Heart right ventricle (tissue), 16 donors: ENCODE results near the gene CSF3R. TPM values are rescaled to one million over a fixed set of nuclear protein-coding genes. Genes with fewer than 3 reads are reported as not detected.
A peak's percentile ranks its signal among the peaks of the same experiment; 100 is the strongest.

Source experiments
- ATAC-seq, 8 donors: fragments of 200-7000 bp; cut with Tn5 transposase; one replicate each; pipeline ENCODE4 v1.9.1; 2020; ENCODE audit warnings: mild to moderate bottlenecking in 8 of 8, moderate library complexity in 8 of 8, moderate number of reproducible peaks in 1 of 8
- DNase-seq, 2 donors: peaks; one replicate each; pipeline ENCODE4 v3.0.0-alpha.2; 2020
- H3K27ac ChIP-seq, 10 donors: fragments of 200-600 bp; sonication (generic) in 2 of 10; one replicate each; pipeline versions ENCODE4 v1.5.0 to v1.8.0; 2020 to 2022; ENCODE audit warnings: mild to moderate bottlenecking in 3 of 10
- H3K27me3 ChIP-seq, 7 donors: fragments of 200-600 bp; one replicate each; pipeline ENCODE4 v1.8.0; 2021 to 2022; ENCODE audit warnings: mild to moderate bottlenecking in 2 of 7
- H3K36me3 ChIP-seq, 9 donors: fragments of 200-600 bp; sonication (generic) in 1 of 9; one replicate each; pipeline versions ENCODE4 v1.5.0 to v1.8.0; 2020 to 2022; ENCODE audit warnings: mild to moderate bottlenecking in 2 of 9
- H3K4me1 ChIP-seq, 9 donors: fragments of 200-600 bp; sonication (generic) in 1 of 9; one replicate each; pipeline versions ENCODE4 v1.5.0 to v1.8.0; 2020 to 2022; ENCODE audit warnings: mild to moderate bottlenecking in 4 of 9
- H3K4me3 ChIP-seq, 10 donors: fragments of 200-600 bp; sonication (generic) in 2 of 10; one replicate each; pipeline versions ENCODE4 v1.5.0 to v1.8.0; 2020 to 2022; ENCODE audit warnings: mild to moderate bottlenecking in 7 of 10, moderate library complexity in 2 of 10
- H3K9me3 ChIP-seq, 11 donors: fragments of 200-600 bp in 10 of 11; sonication (generic) in 2 of 11; one replicate each; pipeline versions ENCODE4 v1.5.0 to v1.8.0; 2013 to 2022; ENCODE audit warnings: mild to moderate bottlenecking in 2 of 11, control low read depth in 1 of 11, moderate library complexity in 1 of 11
- CTCF ChIP-seq, 9 donors: fragments of 200-600 bp; sonication (generic) in 2 of 9; IDR thresholded peaks; one replicate each; pipeline versions ENCODE4 v1.5.0 to v1.8.0; 2021 to 2022; ENCODE audit warnings: antibody characterized with exemption in 9 of 9, mild to moderate bottlenecking in 5 of 9, moderate library complexity in 1 of 9
- WGBS, 2 donors: extraction: QIAGEN DNeasy Blood & Tissue Kit; methylation state at CpG; one replicate each; pipeline ENCODE4 v1.1.7; 2013; ENCODE audit warnings: inconsistent platforms in 1 of 2; 5-methylcytosine and 5-hydroxymethylcytosine counted together
- intact Hi-C, 10 donors: fragments of 100-400 bp; cut with DNase I; formaldehyde crosslinking; loops; one replicate each; pipeline versions ENCODE4 v1.11.1 to v1.14.2; 2022
- polyA plus RNA-seq, 2 donors: library from polyadenylated mRNA; stranded (reverse); fragments of 200-250 nt; gene quantifications; one replicate each; pipeline ENCODE4 v1.2.3, GENCODE V29; 2013
- total RNA-seq, 10 donors: library from RNA; stranded (reverse); fragmentation: NEBNext Ultra II Directional in 3 of 10; extraction: Animal tissue kit (Norgen Biotek cat#: 25700) in 3 of 10; gene quantifications; one replicate each; pipeline versions ENCODE4 v1.2.1 to v1.2.4, GENCODE V29; 2021 to 2023
- donor health status: Arrhythmogenic right ventricular cardiomyopathy.
- donor health status: ischemic (EF 13 %, LVEDD 7.1; RV severe dilation, severe dysfunction).
- donor health status: healthy with polysubstance abuse.
- donor health status: DM: no; HTN: yes; CAD: no.
- donor health status: DM: no; HTN: no; CAD: no.
- donor health status: ischemic (EF 25% LVEDD 6.9; RV normal size, moderate dysfunction).
- donor health status: ischemic (EF 25% LVEDD 5.7; RV mildly dilated, moderate dysfunction).
- donor health status: healthy.
- donor health status: DM: yes; HTN: yes; CAD: no.
- donor health status: Ischemic cardiomyopathy.
- donor health status: ischemic (EF 35%, LVEDD 5.7; RV mildly dilated, moderate dysfunction).
- donor health status: nonischemic (EF 11% LVEDD 7.7; RV severe dilation, severe dysfunction).
- donor health status: DM: yes; HTN: yes; CAD: no.
- donor health status: PGD.
- donor health status: ischemic (EF 29% LVEDD 5.4; RV normal size, mild dysfunction).
- donor health status: nonischemic (EF 23%, LVEDD 6.1; RV moderate dilation, normal function).

The CSF3R gene
- total and polyA plus RNA-seq, 12 donors, result 1.8 to 13.9 (median 4.2) TPM

DNA sequence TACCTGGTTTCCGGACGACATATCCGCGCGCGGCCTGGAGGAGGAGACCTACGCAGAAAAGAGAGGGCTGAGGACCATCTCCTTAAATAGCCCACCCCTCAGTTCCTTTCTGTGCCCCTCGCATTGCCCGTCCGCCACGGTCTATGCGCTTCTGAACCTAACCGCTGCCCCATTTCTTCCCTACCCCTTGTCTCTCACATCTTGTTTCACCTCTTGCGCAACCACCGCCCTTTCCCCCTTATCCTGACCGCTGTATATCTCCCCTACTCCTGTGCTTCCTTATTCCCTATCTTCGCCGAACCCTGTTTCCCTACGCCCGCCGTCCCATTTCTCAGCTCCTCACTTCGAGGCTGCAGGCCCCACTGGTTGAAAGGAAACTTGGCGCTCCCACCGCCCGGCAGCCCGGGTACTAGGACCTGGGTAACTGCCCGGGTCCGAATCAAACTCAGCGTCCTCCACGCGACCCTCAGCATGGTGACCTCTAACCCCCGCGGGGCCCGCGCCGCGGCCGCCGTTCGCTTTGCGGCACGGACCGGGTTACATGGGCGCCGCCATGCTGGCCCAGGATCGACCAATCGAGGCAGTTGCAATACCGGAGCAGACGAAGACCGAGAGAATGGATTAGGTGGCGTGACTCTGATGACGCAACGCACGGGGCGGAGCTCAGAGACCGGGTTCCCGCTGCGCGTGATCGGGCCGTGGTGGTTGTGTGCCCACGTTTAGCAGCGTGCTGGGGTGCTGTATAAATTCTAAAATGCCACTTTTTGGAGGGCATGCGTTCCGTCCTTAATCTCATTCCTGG lies 18.7 kb downstream of the CSF3R start, which contains the start of gene MRPS15:
MRPS15 (minus strand) TSS at position 582 of the 802 bp plus-strand sequence; CDS start at position 473, 109 bp downstream.
- TF ChIP-seq CTCF (IDR thresholded peaks at IDR 0.05), result no peak
- peak within 1 kb of the TSS; percentile 9 to 95 (median 89) for H3K27ac ChIP-seq
- intact Hi-C loops, result no loop called here
- H3K9me3 ChIP-seq, result no peaks in the 10 kb centered on the region
- no peaks in the 10 kb centered on the region for H3K27me3 ChIP-seq
- peak; percentile 95 to 98 (median 96) for ATAC-seq
- peak within 1 kb of the TSS; percentile 81 to 99 (median 96) for H3K4me3 ChIP-seq
- H3K4me1 ChIP-seq, result peaks cover 8 to 25% (median 17%) of the 10 kb centered on the region in 9 donors
- DNase-seq, result peak; percentile 94 to 97
- peaks cover 0 to 49% (median 19%) of the 10 kb centered on the region in 9 donors for H3K36me3 ChIP-seq
- 0% methylated on average over 65 of the region's 65 CpGs for WGBS, 2 donors

GRCh38 chr1:36463463-36463802 lies 19.3 kb downstream of the CSF3R start:
- Histone ChIP-seq H3K4me3 (peak overlapping the region; percentile 81 to 99 (median 96)), H3K27ac (peak overlapping the region in 7 of 10 donors; percentile 89 to 95 (median 89)), H3K4me1 (peaks cover 8 to 30% (median 17%) of the 10 kb centered on the region in 9 donors), H3K36me3 (peaks cover 0 to 49% (median 24%) of the 10 kb centered on the region in 9 donors), H3K9me3 (no peaks in the 10 kb centered on the region), H3K27me3 (no peaks in the 10 kb centered on the region)
- WGBS, 2 donors, result 10 to 16% methylated on average over 6 of the region's 6 CpGs
- ATAC-seq (peak in 2 of 8 donors; percentile 1 to 3), DNase-seq (no peak)
- TF ChIP-seq CTCF (IDR thresholded peaks at IDR 0.05), result no peak
- intact Hi-C loops, result no loop called here

DNA sequence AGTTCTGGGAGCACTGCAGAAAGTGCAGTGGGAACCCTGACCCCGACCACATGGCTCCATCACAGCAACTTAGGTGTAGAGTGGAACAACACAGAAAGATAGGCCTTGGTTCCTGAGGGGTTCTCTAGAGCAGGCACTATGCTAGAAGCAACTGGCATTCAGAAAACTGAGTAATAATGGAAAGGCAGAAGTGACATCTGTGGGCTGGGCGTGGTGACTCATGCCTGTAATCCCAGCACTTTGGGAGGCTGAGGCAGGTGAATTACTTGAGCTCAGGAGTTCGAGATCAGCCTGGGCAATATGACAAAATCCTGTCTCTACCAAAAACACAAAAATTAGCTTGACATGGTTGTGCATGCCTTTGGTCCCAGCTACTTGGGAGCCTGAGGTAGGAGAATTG lies 23.8 kb downstream of the CSF3R start:
- Histone ChIP-seq H3K27me3 (no peaks in the 10 kb centered on the region), H3K9me3 (no peaks in the 10 kb centered on the region), H3K27ac (no peak overlapping the region), H3K4me1 (peaks cover 7 to 43% (median 11%) of the 10 kb centered on the region in 9 donors), H3K4me3 (no peak overlapping the region), H3K36me3 (peaks cover 0 to 84% (median 58%) of the 10 kb centered on the region in 9 donors)
- TF ChIP-seq CTCF (IDR thresholded peaks at IDR 0.05), result no peak
- WGBS, 2 donors, result 90 to 91% methylated on average over 3 of the region's 3 CpGs
- DNase-seq (no peak), ATAC-seq (no peak)
- intact Hi-C loops, result no loop called here

DNA sequence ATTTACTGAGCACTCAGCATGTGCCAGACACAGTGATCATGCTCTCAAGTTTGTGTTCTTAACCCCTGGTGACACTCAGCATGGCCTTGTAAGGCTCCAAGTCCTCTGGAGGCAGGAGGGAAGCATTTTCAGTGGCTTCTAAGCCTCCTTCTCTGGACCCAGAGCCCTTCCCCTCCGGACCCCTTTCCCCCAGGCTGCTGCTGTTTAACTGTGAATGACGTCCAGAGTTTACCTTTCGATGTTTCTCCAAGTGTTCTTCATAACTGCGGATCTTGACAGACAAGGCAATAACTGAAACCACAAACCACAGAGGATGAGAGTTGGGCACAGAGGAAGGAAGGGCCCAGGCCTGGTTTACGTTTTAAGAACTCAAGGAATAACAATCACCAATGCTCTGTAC lies 25.0 kb downstream of the CSF3R start:
- H3K36me3 ChIP-seq, result peaks cover 0 to 84% (median 58%) of the 10 kb centered on the region in 9 donors
- H3K4me1 ChIP-seq, result peaks cover 0 to 32% (median 2%) of the 10 kb centered on the region in 9 donors
- intact Hi-C loops, result no loop called here
- H3K27ac ChIP-seq, result peak overlapping the region in 1 of 10 donors; percentile 18
- no peak for TF ChIP-seq CTCF (IDR thresholded peaks at IDR 0.05)
- no peak for DNase-seq
- H3K4me3 ChIP-seq, result no peak overlapping the region
- no peaks in the 10 kb centered on the region for H3K9me3 ChIP-seq
- ATAC-seq, result peak in 1 of 8 donors; percentile 42
- no peaks in the 10 kb centered on the region for H3K27me3 ChIP-seq
- 76 to 79% methylated on average over 5 of the region's 5 CpGs for WGBS, 2 donors
